Stimulated activated CD4-positive, alpha-beta T cell treated with anti-CD3 and anti-CD28 coated beads, TNF-alpha, amount 100 ng/mL, for 4 hours (primary cell): ENCODE measurements around the gene SCNN1A.

Source experiments
- DNase-seq, 3 experiments: peaks; one replicate each; pipeline ENCODE4 v3.0.0-alpha.2; 2020; ENCODE audit warnings: low read depth in 3 of 3

The SCNN1A gene

DNA sequence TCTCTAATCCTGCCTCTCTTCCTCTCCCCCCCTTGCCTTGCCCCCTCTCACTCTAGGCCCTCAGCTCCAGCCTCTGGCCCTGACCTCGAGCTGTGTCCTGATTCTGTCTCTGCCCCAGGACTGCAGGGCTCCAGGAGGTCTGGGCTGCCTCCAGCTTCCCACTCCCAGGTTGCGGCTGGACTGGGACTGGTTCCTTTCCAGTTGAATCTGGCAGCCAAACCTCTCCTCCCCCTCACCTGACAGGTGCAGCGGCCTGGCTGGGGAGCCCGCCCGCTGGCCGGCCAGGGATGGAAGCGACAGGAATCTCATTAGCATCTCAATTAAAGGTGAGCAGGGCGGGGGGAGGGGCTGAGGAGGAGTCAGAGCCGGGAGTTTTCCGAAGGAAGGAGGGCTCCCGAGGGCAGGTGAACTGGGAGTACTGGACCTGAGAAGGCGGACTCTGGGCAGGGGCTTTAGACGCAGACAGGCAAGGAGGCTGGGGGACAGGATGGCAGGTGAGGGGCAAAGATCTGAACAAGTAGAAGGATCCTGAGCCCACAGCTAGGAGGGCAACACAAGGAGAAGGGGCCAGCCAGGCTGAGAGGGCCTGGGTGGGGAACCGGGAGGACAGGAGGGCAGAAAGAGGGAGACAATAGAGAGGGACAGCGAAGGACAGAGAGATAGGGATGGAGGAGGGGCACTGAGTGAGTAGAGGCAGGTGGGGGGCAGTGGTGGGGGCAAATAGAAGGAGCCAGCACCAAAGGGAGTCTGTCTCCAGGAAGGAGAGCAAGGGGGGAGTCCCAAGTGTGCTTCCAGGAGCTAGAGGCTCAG lies at the start of gene SCNN1A:
Gene SCNN1A (minus strand): TSS at position 295 of the 810 bp plus-strand sequence. CDS start 780 bp downstream, outside the sequence.
- DNase-seq, result no peak

DNA sequence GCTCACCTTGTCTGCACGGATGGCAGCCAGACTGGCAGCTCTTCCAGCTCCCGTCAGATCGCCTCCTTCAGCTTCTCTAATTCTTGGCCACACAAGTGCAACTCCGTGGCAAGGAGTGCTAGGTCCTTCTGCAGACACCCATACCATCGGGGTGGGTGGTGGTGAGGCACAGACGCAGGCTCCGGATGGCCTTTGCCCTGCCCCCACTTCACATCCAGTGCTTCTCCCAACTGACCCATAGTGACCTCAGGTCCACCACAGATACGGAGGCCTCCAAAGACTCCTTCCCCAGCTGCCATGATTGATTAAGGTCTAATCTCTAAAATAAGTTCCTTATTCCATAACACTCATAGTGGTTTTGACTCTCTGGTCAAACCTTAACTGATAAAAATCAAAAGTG lies 49.5 kb upstream of the SCNN1A start:
- DNase-seq, result no peak

DNA sequence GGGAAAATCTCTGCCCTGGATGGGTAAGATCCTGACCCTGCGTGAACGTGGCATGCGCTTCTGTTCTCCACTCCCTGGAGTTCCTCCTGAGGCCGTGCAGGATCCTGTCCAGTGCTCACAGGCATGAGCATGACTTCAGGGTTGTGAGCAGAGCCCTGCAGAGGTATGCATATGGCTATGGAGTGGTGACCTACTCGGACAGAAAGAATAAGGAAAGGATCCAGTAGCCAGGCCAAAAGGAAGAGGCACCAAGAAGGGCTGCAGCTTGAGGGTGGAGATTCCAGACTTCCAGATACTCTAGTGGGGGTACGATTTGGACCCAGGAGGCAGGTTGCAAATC lies 48.6 kb upstream of the SCNN1A start:
- DNase-seq, result no peak

DNA sequence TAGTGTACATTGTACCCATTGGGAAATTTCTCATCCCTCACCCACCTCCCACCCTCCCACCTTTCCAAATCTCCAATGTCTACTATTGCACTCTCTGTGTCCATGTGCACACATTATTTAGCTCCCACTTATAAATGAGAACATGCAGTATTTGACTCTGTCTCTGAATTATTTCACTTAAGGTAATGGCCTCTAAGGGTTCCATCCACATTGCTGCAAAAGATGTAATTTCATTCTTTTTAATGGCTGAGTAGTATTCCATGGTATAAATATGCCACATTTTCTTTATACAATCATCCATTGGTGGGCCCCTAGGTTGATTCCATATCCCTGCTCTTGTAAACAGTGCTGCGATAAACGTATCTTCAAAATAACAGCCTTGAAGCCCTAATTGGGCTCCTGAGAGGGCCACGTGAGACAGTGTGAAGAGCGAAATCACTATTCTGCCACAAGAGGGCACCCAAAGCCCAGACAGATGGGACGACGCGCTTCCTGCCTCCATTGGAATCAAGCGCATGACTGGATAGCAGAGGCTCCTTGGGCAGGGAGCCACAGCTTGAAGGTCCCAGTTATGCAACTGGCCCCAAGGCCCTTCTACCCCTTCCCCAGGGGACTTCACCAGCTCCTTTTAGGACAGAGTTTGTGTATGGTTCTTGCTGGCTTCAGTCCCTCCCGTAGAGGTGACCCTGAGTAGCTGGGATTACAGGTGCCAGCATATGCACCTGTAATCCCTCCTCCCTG lies 48.1 kb upstream of the SCNN1A start:
- DNase-seq, result peak in 2 of 3 experiments; percentile 50 to 63

DNA sequence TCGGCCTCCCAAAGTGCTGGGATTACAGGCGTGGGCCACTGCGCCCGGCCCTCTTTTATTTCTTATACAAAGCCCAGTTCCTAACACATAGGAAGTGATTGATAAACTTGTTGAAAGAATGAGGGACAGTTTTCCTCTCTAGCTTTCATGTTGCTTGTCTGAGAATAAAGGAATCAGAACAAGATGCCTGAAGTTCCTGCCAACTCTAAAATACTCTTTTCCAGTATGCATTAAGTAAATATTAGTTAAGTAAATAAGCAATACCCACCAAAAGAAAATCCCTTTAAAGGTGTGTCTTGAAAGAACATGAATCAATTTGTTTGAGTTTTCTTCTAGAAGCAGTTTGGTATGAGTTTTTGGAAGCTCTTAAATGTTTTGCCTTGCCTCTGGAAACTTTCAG lies 45.0 kb upstream of the SCNN1A start:
- DNase-seq, result no peak

DNA sequence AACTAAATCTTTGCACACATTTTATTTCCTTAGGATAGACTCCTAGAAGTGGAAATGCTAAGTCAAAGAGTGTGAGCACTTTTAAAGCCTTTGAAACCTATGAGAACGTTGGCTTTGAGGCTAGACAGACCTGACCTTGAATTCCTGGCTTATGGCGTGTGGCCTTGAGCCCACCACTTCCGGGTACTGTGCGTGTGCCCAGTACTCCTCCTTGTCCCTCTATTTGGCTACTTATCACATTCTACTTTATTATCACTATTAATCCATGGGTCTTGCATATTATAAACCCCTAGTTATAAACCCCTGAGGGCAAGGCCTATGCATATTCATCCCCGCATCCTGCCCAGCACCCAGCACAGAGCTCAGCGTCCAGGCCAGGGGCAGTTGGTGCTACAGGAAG lies 43.4 kb upstream of the SCNN1A start:
- DNase-seq, result no peak

DNA sequence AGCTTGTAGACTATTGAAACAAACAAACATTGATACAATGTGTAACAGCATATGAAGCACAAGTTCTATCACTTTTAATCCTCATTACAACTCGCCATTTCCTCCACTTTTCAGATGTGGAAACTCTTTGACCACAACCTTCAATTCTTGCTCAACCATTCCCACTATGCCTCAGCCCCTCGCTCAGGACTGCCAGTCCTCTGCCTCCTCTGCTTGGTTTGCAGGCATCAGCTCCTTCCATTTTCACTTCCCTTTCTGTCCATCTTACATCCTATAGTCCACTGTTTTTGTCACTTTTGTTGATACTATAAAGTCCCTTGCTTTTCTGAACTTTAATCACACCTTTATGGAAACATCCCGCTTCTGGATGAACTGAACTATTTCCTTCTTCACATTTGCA lies 41.2 kb upstream of the SCNN1A start:
- no peak for DNase-seq

DNA sequence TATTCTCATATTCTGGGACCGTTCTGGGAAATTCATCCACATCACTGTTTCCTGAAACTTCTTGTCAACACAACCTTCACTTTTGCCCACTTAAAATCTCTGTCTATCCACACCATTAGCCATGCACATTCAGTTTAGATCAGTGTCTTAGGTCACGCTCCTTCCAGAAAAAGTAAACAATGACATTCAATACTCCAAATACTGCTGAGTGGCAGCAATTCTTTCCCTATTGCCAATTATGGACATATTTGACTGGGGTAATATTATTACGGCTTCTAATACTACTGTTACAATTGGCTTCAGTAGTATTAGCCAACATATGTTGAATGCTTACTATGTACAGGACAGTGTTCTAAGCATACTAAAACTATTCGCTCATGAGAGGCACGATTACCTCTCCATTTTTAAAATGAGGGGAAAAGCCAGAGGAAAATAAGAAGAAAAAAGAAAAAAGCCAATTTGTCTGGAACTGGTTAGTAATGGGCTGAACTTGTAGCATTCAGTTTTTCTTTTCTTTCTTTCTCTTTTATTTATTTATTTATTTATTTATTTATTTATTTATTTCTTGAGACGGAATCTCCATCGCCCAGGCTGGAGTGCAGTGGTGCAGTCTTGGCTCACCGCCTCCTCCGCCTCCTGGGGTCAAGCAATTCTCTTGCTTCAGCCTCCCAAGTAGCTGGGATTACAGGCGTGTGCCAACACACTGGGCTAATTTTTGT lies 32.0 kb upstream of the SCNN1A start:
- no peak for DNase-seq

DNA sequence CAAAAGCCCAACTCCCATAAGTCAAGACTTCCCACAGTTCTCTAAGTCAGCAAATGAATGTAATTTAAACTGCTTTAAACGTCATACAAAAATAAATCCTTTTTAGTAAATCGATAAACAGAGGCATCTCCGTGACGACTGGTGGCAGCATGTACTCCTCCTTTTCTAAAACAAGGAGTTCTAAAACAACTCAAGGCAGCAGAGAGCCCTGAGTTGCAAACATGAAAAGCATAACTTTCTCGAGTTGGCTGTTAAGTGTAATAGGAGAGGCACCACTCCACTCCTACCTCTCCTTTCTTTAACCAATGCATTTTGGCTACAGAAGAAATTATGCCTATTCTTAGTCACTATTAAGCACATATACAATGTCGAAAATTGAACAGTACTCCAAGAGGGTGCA lies 30.6 kb upstream of the SCNN1A start:
- DNase-seq, result no peak

DNA sequence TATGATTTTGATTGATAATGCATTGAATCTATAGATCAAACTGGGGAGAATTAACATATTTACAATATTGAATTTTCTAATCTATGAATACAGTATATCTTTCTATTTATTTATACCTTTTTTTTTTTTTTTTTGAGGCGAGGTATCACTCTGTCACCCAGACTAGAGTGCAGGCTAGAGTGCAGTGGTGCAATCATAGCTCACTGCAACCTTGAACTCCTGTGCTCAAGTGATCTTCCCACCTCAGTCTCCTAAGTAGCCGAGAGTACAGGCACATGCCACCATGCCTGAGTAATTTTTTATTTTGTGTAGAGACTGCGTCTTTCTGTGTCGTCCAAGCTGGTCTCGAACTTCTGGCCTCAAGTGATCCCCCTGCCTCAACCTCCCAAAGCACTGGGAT lies 29.0 kb upstream of the SCNN1A start:
- DNase-seq, result no peak

DNA sequence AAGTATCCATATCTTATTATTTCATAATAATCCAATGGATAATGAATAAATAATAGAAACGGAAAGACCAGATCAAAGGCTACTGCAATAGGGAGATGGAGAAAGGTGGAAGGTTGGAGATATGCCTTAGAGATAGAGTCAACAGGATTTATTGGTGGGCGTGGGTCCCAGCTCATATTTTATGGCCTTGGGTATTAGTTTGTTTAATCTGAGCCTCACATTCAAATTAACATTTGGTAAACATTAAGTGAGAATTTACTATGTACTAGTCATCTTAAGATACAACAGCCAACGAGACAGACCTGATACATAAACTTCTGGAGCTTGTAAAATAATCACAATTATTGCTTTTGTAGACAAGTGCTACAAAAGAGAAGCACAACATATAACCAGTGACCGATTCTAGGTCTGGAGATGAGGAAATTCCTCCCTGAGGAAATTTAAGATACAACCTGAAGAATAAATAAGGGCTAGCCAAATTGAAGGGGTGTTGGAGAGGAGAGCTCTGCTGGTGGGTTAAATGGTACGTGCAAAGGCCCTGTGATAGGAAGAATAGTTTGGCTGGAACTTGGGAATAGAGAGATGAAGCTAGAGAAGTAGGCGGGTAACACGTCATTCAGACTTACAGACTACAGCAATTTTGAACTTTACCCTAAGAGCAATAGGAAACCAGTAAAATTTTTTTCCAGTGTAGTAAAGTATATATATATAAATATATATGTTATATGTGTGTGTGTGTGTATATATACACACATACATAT lies 24.7 kb upstream of the SCNN1A start:
- DNase-seq, result no peak

DNA sequence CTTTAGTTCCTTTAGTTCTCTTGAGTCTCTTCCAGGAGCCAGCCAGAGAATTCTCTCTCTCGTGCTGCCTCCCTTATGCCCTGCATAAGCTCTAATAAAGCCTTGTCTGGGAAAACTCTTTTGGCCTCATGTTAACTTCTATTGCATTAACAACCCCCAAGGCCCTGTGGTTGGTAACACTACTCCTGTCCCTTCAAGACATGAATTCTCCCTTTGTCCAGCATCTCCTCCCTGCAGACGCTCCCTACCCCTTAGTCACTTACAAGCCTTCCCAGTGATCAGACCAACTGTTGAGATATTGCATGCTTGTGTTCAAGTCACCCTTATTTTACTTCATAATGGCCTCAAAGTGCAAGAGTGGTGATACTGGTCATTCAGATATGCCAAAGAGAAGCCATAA lies 20.7 kb upstream of the SCNN1A start:
- DNase-seq, result no peak

DNA sequence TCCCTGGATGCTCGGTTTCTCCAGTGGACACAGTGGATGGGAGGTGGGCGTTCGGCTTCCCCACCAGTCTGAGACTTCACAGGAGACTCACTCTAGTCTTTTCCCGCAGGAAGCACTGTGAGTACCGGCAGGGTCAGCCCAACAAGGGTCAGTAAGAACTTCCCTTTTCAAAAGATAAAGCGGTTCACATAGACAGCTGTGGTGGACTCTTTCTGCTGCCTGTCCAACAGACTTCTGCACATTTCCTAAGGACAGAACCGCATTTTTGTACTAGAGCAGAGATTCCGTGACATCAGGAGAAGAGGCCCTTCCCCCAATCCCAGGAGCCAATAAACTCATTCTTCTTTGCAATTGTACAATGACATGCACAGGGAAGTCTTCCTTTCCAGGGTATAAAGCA lies 19.0 kb upstream of the SCNN1A start:
- no peak for DNase-seq

DNA sequence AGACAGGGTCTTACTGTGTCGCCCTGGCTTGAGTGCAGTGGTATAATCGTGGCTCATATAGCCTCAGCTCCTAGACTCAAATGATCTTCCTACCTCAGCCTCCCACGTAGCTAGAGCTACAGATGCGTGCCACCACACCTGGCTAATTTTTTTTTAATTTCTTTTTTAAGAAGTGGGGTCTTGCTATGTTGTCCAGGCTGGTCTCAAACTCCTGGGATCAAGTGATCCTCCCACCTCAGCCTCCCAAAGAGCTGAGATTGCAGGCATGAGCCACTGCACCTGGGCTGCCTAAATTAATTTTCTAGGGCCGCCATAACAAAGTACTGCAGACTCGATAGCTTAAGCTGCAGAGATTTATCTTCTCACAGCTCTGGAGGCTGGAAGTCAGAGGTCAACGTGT lies 17.7 kb upstream of the SCNN1A start:
- DNase-seq, result no peak

DNA sequence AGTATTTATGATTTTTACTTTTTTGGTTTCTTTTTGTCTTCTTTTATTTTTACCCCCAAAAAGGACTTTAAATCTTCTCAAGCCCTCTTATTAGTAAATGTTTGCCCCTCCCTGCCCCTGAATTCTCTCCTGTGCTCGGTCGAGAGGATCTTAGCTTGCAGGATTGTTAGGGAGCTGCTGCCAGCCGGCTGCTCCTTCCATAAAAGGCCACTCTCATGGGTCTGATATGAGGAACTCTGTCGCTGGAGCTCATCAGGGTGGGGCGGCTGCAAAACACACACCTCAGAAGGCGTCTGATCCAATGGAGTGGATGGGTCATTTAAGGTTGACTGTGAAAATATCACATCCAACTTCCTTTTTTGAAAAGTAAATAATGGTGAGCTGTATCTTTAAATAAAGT lies 17.1 kb upstream of the SCNN1A start:
- DNase-seq, result no peak

DNA sequence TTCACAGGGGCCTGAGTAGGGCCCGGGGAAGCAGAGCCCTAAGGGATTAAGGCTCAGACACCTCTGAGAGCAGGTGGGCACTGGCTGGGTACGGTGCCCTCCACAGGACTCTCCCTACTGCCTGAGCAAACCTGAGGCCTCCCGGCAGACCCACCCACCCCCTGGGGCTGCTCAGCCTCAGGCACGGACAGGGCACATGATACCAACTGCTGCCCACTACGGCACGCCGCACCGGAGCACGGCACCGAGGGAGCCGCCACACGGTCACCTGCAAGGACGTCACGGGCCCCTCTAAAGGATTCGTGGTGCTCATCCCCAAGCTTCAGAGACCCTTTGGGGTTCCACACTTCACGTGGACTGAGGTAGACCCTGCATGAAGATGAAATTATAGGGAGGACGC lies 15.7 kb upstream of the SCNN1A start:
- no peak for DNase-seq

DNA sequence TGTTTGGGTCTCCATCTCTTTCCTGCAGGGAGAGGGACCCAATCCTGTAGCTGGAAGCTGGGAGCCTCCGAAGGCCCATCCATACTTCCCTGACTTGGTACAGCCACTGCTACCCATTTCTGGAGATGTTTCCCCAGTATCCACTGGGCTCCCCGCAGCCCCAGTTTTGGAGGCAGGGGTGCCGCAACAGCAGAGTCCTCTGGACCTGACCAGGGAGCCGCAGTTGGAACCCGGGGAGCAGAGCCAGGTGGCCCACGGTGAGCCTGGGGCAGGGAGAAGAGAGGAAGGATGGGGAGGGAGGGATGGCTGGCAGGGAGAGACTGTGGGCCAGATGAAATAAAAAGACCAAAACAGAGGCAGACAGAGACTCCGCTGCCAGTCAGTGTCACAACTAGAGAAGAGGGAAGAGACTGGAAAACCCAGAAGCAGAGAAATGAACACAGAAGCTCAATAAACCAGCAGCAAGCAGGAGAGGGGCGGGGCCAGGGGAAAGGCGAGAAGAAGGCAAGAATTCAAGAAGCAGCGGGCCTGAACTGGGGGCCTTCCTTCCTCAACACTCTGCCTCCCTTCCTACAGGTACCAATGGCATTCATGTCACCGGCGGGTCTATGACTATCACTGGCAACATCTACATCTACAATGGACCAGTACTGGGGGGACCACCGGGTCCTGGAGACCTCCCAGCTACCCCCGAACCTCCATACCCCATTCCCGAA lies 14.9 kb upstream of the SCNN1A start:
- DNase-seq, result no peak

DNA sequence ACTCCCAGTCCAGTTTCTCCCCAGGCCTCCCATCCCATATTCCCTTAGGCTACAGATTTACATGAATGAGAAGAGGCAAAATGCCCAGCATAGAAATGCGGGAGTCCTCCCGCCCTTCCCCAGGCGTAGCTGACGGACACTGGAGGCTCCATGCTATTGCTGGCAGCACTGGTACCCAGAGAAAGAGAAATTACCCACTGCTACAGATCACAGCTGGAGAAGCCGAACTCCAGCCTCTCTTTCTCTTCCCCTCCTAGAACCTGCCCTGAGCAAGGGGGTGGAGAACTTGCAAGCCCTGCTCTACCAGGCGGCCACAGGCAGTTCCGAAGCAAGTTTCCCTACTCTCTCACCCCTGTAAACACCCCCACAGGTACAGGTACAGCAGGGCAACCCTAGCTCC lies 12.2 kb upstream of the SCNN1A start:
- DNase-seq, result no peak

DNA sequence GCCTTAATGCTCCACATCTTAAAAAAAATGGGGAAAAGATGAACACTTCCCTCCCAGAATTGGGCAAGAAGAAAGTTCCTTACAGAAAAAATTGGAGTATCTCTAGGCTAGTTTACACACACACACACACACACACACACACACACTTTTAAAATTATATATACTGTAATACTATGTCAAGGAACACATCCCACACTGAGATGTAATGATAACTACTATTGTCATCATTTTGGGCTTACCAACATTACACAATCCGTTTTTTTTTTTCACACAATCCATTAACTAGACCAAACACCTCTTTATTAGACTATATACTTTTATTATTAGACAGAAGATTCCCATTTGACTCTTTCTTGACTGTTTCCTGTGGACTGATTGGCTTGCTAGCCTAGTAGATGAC lies 11.1 kb upstream of the SCNN1A start:
- DNase-seq, result no peak

DNA sequence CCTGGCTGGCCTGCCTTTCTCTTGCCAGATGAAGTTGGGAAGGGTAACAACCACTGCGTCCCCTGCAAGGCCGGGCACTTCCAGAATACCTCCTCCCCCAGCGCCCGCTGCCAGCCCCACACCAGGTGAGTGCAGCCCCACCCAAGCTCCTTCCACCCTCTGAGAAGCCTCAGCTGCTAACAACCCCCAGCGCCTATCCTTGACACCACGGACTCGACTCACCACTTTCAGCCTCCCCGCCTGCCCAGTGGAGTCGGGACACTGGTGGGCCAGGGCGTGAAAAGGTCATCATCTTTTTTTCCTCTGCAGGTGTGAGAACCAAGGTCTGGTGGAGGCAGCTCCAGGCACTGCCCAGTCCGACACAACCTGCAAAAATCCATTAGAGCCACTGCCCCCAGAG lies 10.7 kb upstream of the SCNN1A start:
- no peak for DNase-seq
